ENCODE measurements around the gene BMERB1. TPM values are rescaled to one million over a fixed set of nuclear protein-coding genes. Genes with fewer than 3 reads are reported as not detected.

Gene BMERB1
- total RNA-seq, 1 donor, result 2.7 TPM

DNA sequence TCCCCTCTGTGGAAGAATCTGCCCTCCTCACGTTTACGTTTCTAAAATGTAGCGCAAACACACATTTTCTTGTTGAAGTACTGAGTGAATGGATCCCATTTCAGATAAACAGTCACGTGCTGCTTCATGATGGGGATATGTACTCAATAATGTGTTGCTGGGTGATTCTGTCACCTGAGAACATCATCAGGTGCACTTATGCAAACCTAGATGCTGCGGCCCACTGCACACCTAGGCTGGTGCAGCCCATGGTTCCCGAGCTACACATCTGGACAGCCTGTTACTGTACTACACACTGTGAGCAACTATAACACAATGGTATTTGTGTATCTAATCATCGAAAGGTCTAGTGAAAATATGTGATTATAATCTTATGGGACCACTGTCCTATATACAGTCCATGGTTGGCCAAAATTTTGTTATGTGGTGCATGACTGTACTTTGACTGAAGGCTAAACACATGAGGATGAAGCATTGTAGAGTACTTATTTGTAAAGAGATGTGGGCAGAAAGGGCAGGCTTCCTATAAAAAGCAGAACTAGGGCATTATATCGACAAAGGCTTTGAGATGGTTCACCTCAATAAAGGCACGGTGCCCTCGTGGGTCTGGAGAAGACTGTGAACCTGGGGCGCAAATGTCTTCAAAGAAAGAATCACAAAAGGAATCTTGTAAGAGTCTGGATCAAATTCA, 182.2 kb downstream of the BMERB1 start:
- Histone ChIP-seq H3K4me1 (ENCODE audit: insufficient read depth, low read length) (no peaks in the 10 kb centered on the region), H3K9me3 (ENCODE audit: low read depth, low read length) (no peaks in the 10 kb centered on the region), H3K27me3 (ENCODE audit: insufficient read depth, low read length) (no peaks in the 10 kb centered on the region), H3K4me3 (ENCODE audit: low read length) (no peak overlapping the region)

DNA sequence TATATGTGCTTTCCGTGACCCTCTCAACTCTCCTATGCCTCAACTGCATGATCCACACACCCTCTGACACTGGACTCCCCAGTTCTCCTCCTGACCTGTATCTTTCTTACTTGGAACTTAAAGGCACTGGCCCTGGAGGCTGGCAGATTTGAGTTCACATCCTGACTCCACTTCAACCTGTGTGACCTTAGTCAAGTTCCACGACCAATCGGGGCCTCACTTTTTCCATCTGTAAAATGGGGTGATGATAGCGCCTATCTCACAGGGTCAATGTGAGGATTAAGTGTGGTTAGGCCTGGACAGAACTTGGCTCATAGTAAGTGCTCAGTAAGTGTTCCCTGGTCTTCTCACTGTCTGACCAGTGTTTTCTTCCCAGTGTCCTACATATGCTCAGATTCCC, 183.5 kb downstream of the BMERB1 start:
- Histone ChIP-seq H3K4me1 (ENCODE audit: insufficient read depth, low read length) (no peaks in the 10 kb centered on the region), H3K27me3 (ENCODE audit: insufficient read depth, low read length) (no peaks in the 10 kb centered on the region), H3K9me3 (ENCODE audit: low read depth, low read length) (no peaks in the 10 kb centered on the region), H3K4me3 (ENCODE audit: low read length) (no peak overlapping the region)

DNA sequence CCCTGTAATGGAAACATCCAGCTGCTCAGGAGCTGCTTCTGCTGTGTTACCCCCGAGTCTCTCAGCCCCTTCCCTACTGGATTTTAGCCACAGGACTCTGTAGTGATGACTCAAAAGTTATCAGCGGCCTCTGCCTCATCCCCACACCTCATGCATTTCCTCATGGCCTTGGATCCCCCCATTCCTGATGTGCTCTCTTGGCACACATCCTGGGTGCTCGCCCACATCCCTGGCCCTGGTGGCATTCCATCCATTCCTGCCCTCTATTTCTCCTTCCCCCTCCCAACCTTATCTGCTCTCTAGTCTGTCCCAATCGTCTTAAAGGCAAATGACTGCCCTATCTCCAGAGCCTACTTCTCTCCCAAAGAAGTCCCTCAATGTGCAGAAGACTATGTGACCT, 184.0 kb downstream of the BMERB1 start:
- no peak overlapping the region for H3K4me3 ChIP-seq (ENCODE audit: low read length)
- H3K9me3 ChIP-seq (ENCODE audit: low read depth, low read length), result no peaks in the 10 kb centered on the region
- no peaks in the 10 kb centered on the region for H3K27me3 ChIP-seq (ENCODE audit: insufficient read depth, low read length)
- no peaks in the 10 kb centered on the region for H3K4me1 ChIP-seq (ENCODE audit: insufficient read depth, low read length)

DNA sequence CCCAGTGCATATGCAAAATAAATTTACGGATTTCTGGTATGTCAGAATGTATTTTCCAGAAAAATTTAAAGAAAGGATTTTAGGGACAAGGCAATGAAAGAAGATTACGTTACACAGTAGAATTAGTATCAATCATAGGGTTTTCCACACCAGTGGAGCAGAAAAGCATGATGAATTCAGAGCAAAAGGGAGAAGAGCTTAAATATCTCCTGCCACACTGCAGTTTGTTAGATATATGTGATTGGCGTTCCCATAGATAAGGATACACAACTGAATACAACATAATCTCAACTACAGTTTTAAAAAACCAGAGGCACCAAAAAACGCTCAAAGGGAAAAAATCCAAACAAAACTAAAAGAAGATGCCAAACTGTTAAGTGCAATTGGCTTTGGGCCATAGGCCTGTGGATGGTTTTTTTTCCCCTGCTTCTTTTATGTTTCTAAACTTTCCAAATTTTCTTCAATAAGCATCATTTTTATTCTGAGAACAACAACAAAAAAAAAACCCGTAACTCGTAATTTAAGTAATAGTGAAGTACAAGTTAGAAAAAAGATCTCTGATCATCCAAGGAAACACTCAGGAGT, 186.3 kb downstream of the BMERB1 start:
- H3K4me3 ChIP-seq (ENCODE audit: low read length), result no peak overlapping the region
- no peaks in the 10 kb centered on the region for H3K4me1 ChIP-seq (ENCODE audit: insufficient read depth, low read length)
- no peaks in the 10 kb centered on the region for H3K27me3 ChIP-seq (ENCODE audit: insufficient read depth, low read length)
- no peaks in the 10 kb centered on the region for H3K9me3 ChIP-seq (ENCODE audit: low read depth, low read length)

DNA sequence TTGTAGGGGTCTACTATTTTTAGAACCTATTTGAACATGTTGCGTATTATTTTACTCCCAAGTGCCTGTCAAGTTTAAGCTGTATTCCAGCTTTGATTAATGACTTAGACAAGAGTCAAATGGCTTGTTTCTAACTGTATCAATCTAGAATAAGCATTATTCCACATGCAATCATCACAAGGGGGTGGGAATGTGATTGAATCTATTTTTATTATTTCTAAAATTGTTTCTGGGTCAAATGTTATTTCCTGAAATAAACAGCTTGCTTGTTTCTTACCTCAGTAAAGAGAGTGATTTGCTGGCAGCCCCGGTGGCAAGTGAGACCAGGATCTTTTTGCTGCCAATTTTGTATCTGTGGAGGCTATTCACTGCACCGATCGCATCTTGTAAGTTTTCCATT, 187.1 kb downstream of the BMERB1 start:
- Histone ChIP-seq H3K9me3 (ENCODE audit: low read depth, low read length) (no peaks in the 10 kb centered on the region), H3K4me3 (ENCODE audit: low read length) (no peak overlapping the region), H3K4me1 (ENCODE audit: insufficient read depth, low read length) (no peaks in the 10 kb centered on the region), H3K27me3 (ENCODE audit: insufficient read depth, low read length) (no peaks in the 10 kb centered on the region)

DNA sequence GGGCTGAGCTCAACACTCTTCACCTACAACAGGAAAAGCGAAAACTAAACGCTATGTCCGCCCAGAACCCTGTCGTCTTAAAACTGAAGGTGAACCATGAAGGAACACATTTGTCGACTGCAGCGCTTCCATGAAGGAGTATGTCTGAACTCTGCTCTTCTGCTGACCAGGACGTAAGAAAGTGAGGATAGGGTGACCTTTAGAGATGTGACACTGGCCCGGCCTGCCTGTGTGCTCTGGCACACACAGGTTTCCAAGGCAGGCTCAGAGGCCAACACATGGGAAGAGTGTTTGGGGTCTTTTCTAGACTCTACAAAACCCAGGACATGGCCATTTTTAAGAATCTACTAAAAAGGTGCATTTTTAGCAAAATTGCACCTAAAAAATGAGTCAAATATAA, 187.5 kb downstream of the BMERB1 start:
- H3K4me1 ChIP-seq (ENCODE audit: insufficient read depth, low read length), result no peaks in the 10 kb centered on the region
- no peaks in the 10 kb centered on the region for H3K27me3 ChIP-seq (ENCODE audit: insufficient read depth, low read length)
- no peaks in the 10 kb centered on the region for H3K9me3 ChIP-seq (ENCODE audit: low read depth, low read length)
- no peak overlapping the region for H3K4me3 ChIP-seq (ENCODE audit: low read length)

DNA sequence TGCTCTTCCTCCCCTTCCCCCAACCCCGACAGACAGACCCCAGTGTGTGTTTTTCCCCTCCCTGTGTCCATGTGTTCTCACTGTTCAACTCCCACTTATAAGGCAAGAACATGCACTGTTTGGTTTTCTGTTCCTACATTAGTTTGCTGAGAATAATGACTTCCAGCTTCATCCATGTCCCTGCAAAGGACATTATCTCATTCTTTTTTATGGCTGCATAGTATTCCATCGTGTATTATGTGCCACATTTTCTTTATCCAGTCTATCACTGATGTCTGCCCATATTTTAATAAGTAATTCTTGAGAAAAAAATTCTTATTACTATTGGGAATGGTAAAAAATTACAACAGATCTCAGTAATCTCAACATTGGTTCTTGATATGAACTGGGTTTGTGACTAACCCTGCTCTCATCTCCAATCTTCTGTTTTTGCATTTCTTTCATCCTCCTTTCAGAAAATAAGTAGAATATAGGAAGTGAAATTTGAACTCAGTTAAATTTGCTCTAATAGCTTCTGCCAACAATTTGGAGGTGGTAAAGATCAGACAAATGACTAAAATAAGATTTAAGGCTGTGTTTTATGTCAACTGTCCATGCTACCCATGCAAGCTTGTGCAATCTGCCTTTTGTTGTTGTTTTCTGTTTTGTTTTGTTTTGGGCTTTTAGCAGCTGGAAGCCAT, 197.5 kb downstream of the BMERB1 start:
- Histone ChIP-seq H3K27me3 (ENCODE audit: insufficient read depth, low read length) (no peaks in the 10 kb centered on the region), H3K4me1 (ENCODE audit: insufficient read depth, low read length) (peaks cover 26% of the 10 kb centered on the region), H3K4me3 (ENCODE audit: low read length) (no peak overlapping the region), H3K9me3 (ENCODE audit: low read depth, low read length) (no peaks in the 10 kb centered on the region)

DNA sequence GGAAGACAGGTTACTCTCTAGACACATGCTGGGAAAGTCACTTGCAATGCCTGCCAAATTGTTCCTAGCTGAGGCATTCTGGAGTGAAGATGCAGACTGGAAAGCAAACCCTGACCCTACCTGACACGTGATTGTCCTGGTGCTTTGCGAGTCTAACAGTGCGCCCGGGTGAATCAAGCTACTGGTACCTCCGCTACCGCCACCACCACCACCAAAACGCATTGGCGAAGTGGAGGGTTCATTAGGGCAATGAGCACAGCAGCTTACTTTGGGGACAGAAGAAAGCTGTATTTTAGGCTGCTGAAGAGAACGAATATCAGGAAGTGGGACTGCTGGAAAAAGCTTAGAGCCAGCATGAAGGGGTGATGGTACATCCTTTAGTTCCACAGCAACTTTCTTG, 201.5 kb downstream of the BMERB1 start:
- H3K4me1 ChIP-seq (ENCODE audit: insufficient read depth, low read length), result peaks cover 64% of the 10 kb centered on the region
- H3K4me3 ChIP-seq (ENCODE audit: low read length), result no peak overlapping the region

DNA sequence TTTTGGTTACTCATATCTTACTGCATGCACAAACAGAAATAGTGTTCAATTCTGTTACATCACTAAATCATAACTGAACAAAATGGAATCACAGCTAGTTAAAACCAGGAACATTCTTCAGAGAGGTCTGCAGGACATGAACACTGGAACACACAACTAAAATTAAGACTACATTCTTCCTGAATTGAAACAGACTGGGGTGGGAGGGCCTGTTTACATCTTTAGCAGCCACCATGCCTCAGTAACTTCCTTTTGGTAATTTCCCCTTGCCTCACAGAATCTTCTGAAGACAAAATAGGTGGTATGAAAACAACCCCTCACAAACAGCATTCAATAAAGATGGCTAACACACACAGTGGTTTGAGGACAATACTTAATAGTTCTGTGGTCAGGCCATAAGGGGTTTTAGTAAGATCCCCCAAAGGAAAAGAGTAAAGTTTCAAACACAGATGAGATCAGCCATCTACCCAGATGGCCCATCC, 202.0 kb downstream of the BMERB1 start:
- Histone ChIP-seq H3K4me3 (ENCODE audit: low read length) (no peak overlapping the region), H3K4me1 (ENCODE audit: insufficient read depth, low read length) (peaks cover 66% of the 10 kb centered on the region), H3K9me3 (ENCODE audit: low read depth, low read length) (no peaks in the 10 kb centered on the region), H3K27me3 (ENCODE audit: insufficient read depth, low read length) (no peaks in the 10 kb centered on the region)

More for the DNA sequence above, 201.5 kb downstream of the BMERB1 start:
- Histone ChIP-seq H3K9me3 (ENCODE audit: low read depth, low read length) (no peaks in the 10 kb centered on the region), H3K27me3 (ENCODE audit: insufficient read depth, low read length) (no peaks in the 10 kb centered on the region)

Other genes starting within 250 kb of the BMERB1 start
- 2.0 TPM for gene NPIPA5, start 56.3 kb upstream of the BMERB1 start, total RNA-seq
- under 0.01 TPM for gene MPV17L, start 38.8 kb upstream of the BMERB1 start, total RNA-seq
- 60.8 TPM for gene MARF1, start 208.6 kb downstream of the BMERB1 start, total RNA-seq
- 87.3 TPM for gene NDE1, start 215.7 kb downstream of the BMERB1 start, total RNA-seq

Measured in mononuclear cell (primary cell).